DND-41 (cell line): ENCODE data around the gene IRAK1BP1.
A peak's percentile ranks its signal among the peaks of the same experiment; 100 is the strongest.
"Not testable (repeated sequence)": the region's sequence is repeated elsewhere in the genome, so short reads cannot be mapped to it uniquely, and the experiment has no call there.

Experiments used
- ATAC-seq: fragments of 200-7000 bp; cut with Tn5 transposase; 3 replicates; pipeline ENCODE4 v1.9.1; 2021; ENCODE audit warnings: low read depth; ENCODE audit not compliant: insufficient read depth
- DNase-seq: peaks from one replicate; pipeline ENCODE4 v3.0.0-alpha.2; 2020
- H2AFZ ChIP-seq: 2 replicates; pipeline ENCODE4 v1.6.0; 2012; ENCODE audit warnings: low read depth, low read length
- H3K27ac ChIP-seq: 2 replicates; pipeline ENCODE4 v1.5.1; 2012; ENCODE audit warnings: low read length, inconsistent platforms
- H3K27me3 ChIP-seq: fragments of 200-600 bp; sonication (generic); 2 replicates; pipeline ENCODE4 v1.6.0; 2012; ENCODE audit warnings: low read length, mild to moderate bottlenecking, inconsistent platforms; ENCODE audit not compliant: insufficient read depth, poor library complexity
- H3K36me3 ChIP-seq: 2 replicates; pipeline ENCODE4 v1.5.1; 2012; ENCODE audit warnings: low read length, inconsistent platforms; ENCODE audit not compliant: insufficient read depth
- H3K4me1 ChIP-seq: 2 replicates; pipeline ENCODE4 v1.5.1; 2012; ENCODE audit warnings: mild to moderate bottlenecking, low read length; ENCODE audit not compliant: insufficient read depth
- H3K4me2 ChIP-seq: 2 replicates; pipeline ENCODE4 v1.6.0; 2012; ENCODE audit warnings: mild to moderate bottlenecking, moderate library complexity, low read length, inconsistent platforms; ENCODE audit not compliant: insufficient read depth
- H3K4me3 ChIP-seq, 2 experiments: fragments of 200-600 bp in 1 of 2; shearing (Covaris generic) in 1 of 2; 2 replicates each; pipeline ENCODE4 v1.5.1; 2012 to 2016; ENCODE audit warnings: inconsistent platforms in 2 of 2, low read length in 2 of 2, mild to moderate bottlenecking in 2 of 2, low read depth in 1 of 2, moderate library complexity in 1 of 2
- H3K79me2 ChIP-seq: 2 replicates; pipeline ENCODE4 v1.6.0; 2012; ENCODE audit warnings: low read length, inconsistent platforms; ENCODE audit not compliant: insufficient read depth
- H3K9ac ChIP-seq: 2 replicates; pipeline ENCODE4 v1.6.0; 2012; ENCODE audit warnings: low read depth, mild to moderate bottlenecking, inconsistent platforms, low read length, moderate library complexity
- H3K9me3 ChIP-seq: 2 replicates; pipeline ENCODE4 v1.5.1; 2012; ENCODE audit warnings: low read length, moderate library complexity, mild to moderate bottlenecking, inconsistent platforms; ENCODE audit not compliant: insufficient read depth, severe bottlenecking
- H4K20me1 ChIP-seq: 2 replicates; pipeline ENCODE4 v1.6.0; 2012; ENCODE audit warnings: low read length; ENCODE audit not compliant: insufficient read depth
- CTCF ChIP-seq: IDR thresholded peaks from 2 replicates; pipeline ENCODE4 v1.5.1; 2012; ENCODE audit warnings: borderline replicate concordance, low read length, moderate library complexity, mild to moderate bottlenecking; ENCODE audit not compliant: poor library complexity, severe bottlenecking; ENCODE audit errors: extremely low read depth
- EZH2 ChIP-seq: IDR thresholded peaks from 3 replicates; pipeline ENCODE4 v1.6.1; 2012; ENCODE audit warnings: borderline replicate concordance, low read depth, mild to moderate bottlenecking, moderate library complexity, low read length, inconsistent platforms; ENCODE audit not compliant: severe bottlenecking

Gene IRAK1BP1

GRCh38 chr6:78917788-78918187 lies 50.4 kb downstream of the IRAK1BP1 start:
- H3K36me3 ChIP-seq = no peaks in the 10 kb centered on the region
- H3K4me1 ChIP-seq = no peaks in the 10 kb centered on the region
- no peaks in the 10 kb centered on the region for H3K79me2 ChIP-seq
- H3K9me3 ChIP-seq = peaks cover 22% of the 10 kb centered on the region
- no peak overlapping the region for H3K27ac ChIP-seq
- H3K9ac ChIP-seq = no peak overlapping the region
- H2AFZ ChIP-seq = no peak overlapping the region
- DNase-seq (no peak), ATAC-seq (peak; percentile 58; the same call in 2 of the 3 replicates)
- H3K4me2 ChIP-seq = no peak overlapping the region
- H3K27me3 ChIP-seq = no peaks in the 10 kb centered on the region
- H4K20me1 ChIP-seq = no peaks in the 10 kb centered on the region
- H3K4me3 ChIP-seq = no peak overlapping the region
- TF ChIP-seq EZH2 = no peak
- no peak for TF ChIP-seq CTCF

GRCh38 chr6:78921168-78921567 lies 53.8 kb downstream of the IRAK1BP1 start:
- not testable (repeated sequence) for H3K4me2 ChIP-seq, H3K79me2 ChIP-seq, H3K9ac ChIP-seq, H3K4me1 ChIP-seq, H3K27me3 ChIP-seq, H2AFZ ChIP-seq, H4K20me1 ChIP-seq, ATAC-seq, DNase-seq, H3K36me3 ChIP-seq, H3K27ac ChIP-seq, H3K4me3 ChIP-seq
- H3K9me3 ChIP-seq = peaks cover 22% of the 10 kb centered on the region

- no peak overlapping the region for H3K4me3 ChIP-seq
- no peaks in the 10 kb centered on the region for H3K27me3 ChIP-seq
- ATAC-seq = no peak
- no peak overlapping the region for H3K27ac ChIP-seq
- no peaks in the 10 kb centered on the region for H4K20me1 ChIP-seq
- H3K36me3 ChIP-seq = no peaks in the 10 kb centered on the region
- H3K9me3 ChIP-seq = peaks cover 2% of the 10 kb centered on the region
- no peaks in the 10 kb centered on the region for H3K4me1 ChIP-seq
- no peaks in the 10 kb centered on the region for H3K79me2 ChIP-seq
- H3K4me2 ChIP-seq = no peak overlapping the region
- no peak for TF ChIP-seq CTCF
- no peak for TF ChIP-seq EZH2
- H3K9ac ChIP-seq = no peak overlapping the region
- H2AFZ ChIP-seq = no peak overlapping the region
- no peak for DNase-seq
Measured at GRCh38 chr6:78925317-78925716, 58.0 kb downstream of the IRAK1BP1 start.

- Histone ChIP-seq H2AFZ (no peak overlapping the region), H3K4me3 (no peak overlapping the region), H3K9me3 (peaks cover 5% of the 10 kb centered on the region), H3K9ac (no peak overlapping the region), H3K27me3 (no peaks in the 10 kb centered on the region), H3K27ac (no peak overlapping the region), H3K4me1 (no peaks in the 10 kb centered on the region), H3K4me2 (no peak overlapping the region), H4K20me1 (no peaks in the 10 kb centered on the region), H3K36me3 (peaks cover 43% of the 10 kb centered on the region), H3K79me2 (no peaks in the 10 kb centered on the region)
- DNase-seq = no peak
- no peak for ATAC-seq
- TF ChIP-seq CTCF (no peak), EZH2 (no peak)
Measured at GRCh38 chr6:78935553-78935952, 68.2 kb downstream of the IRAK1BP1 start.
